ENCODE data around the gene PNPLA8.
"Not testable (repeated sequence)": the region's sequence is repeated elsewhere in the genome, so short reads cannot be mapped to it uniquely, and the experiment has no call there.

Gene PNPLA8

GRCh38 chr7:108479751-108480150 lies 46.2 kb downstream of the PNPLA8 start:
- no peak for DNase-seq (ENCODE audit: low read depth in 3 of 3)

GRCh38 chr7:108479118-108479517 lies 46.8 kb downstream of the PNPLA8 start:
- no peak for DNase-seq (ENCODE audit: low read depth in 3 of 3)

GRCh38 chr7:108468246-108468645 lies 57.7 kb downstream of the PNPLA8 start:
- no peak for DNase-seq (ENCODE audit: low read depth in 3 of 3)

GRCh38 chr7:108467391-108467790 lies 58.5 kb downstream of the PNPLA8 start:
- DNase-seq (ENCODE audit: low read depth in 3 of 3): no peak

- not testable (repeated sequence) for DNase-seq (ENCODE audit: low read depth in 3 of 3)
Measured at GRCh38 chr7:108466322-108466721, 59.6 kb downstream of the PNPLA8 start.

GRCh38 chr7:108464743-108465142 lies 61.2 kb downstream of the PNPLA8 start:
- no peak for DNase-seq (ENCODE audit: low read depth in 3 of 3)

GRCh38 chr7:108463613-108464012 lies 62.3 kb downstream of the PNPLA8 start:
- no peak for DNase-seq (ENCODE audit: low read depth in 3 of 3)

- no peak for DNase-seq (ENCODE audit: low read depth in 3 of 3)
Measured at GRCh38 chr7:108461840-108462239, 64.1 kb downstream of the PNPLA8 start.

- DNase-seq (ENCODE audit: low read depth in 3 of 3): no peak
Measured at GRCh38 chr7:108460964-108461363, 65.0 kb downstream of the PNPLA8 start.

GRCh38 chr7:108459922-108460551 lies 65.9 kb downstream of the PNPLA8 start:
- DNase-seq (ENCODE audit: low read depth in 3 of 3): no peak

- no peak for DNase-seq (ENCODE audit: low read depth in 3 of 3)
Measured at GRCh38 chr7:108457871-108458270, 68.1 kb downstream of the PNPLA8 start.

GRCh38 chr7:108456845-108457540 lies 68.9 kb downstream of the PNPLA8 start:
- DNase-seq (ENCODE audit: low read depth in 3 of 3): no peak

GRCh38 chr7:108455998-108456677 lies 69.8 kb downstream of the PNPLA8 start, which contains the start of gene NRCAM:
NRCAM (minus strand) TSS chr7:108456436; CDS start chr7:108240064, 216,372 bp downstream.
- no peak for DNase-seq (ENCODE audit: low read depth in 3 of 3)

GRCh38 chr7:108455551-108455997 lies 70.4 kb downstream of the PNPLA8 start:
- DNase-seq (ENCODE audit: low read depth in 3 of 3): no peak

GRCh38 chr7:108454674-108455550 lies 71.0 kb downstream of the PNPLA8 start:
- DNase-seq (ENCODE audit: low read depth in 3 of 3): no peak

- DNase-seq (ENCODE audit: low read depth in 3 of 3): no peak
Measured at GRCh38 chr7:108454317-108454673, 71.6 kb downstream of the PNPLA8 start.

- DNase-seq (ENCODE audit: low read depth in 3 of 3): no peak
Measured at GRCh38 chr7:108453320-108453719, 72.6 kb downstream of the PNPLA8 start.

GRCh38 chr7:108452707-108453106 lies 73.2 kb downstream of the PNPLA8 start:
- DNase-seq (ENCODE audit: low read depth in 3 of 3): no peak

GRCh38 chr7:108451296-108451848 lies 74.6 kb downstream of the PNPLA8 start:
- no peak for DNase-seq (ENCODE audit: low read depth in 3 of 3)

GRCh38 chr7:108450160-108450559 lies 75.8 kb downstream of the PNPLA8 start:
- DNase-seq (ENCODE audit: low read depth in 3 of 3): no peak

GRCh38 chr7:108449521-108449920 lies 76.4 kb downstream of the PNPLA8 start:
- no peak for DNase-seq (ENCODE audit: low read depth in 3 of 3)
